ENCODE measurements around the gene NMUR1. TPM values are rescaled to one million over a fixed set of nuclear protein-coding genes. Genes with fewer than 3 reads are reported as not detected.
A peak's percentile ranks its signal among the peaks of the same experiment; 100 is the strongest.

Gene NMUR1
- total RNA-seq, 1 donor from 2014 or later = not detected

DNA sequence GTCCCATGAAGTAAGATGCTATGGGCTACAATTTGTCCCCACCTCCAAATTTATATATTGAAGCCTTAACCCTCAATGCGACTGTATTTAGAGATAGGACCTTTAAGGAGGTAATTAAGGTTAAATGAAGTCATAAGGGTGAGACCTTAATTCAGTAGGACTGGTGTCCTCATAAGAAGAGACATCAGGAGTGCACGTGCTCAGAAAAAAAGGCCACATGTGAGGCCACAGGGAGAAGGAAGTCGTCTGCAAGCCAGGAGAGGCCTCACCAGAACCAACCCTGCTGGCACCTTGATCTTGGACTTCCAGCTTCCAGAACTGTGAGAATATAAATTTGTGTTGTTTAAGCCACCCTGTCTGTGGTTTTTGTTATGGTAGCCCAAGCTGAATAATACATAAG, 36.9 kb upstream of the NMUR1 start:
- Histone ChIP-seq H3K36me3 (ENCODE audit: insufficient read depth, low read length) (no peaks in the 10 kb centered on the region), H4K20me1 (ENCODE audit: insufficient read depth, low read length) (no peaks in the 10 kb centered on the region), H3K9ac (ENCODE audit: low read length) (no peak overlapping the region), H3K27ac (ENCODE audit: low read depth, low read length) (no peak overlapping the region), H3K9me3 (ENCODE audit: insufficient read depth, low read depth, low read length) (no peaks in the 10 kb centered on the region), H3K4me1 (ENCODE audit: insufficient read depth, low read length) (no peaks in the 10 kb centered on the region), H3K4me3 (ENCODE audit: insufficient read depth, low read depth, low read length) (no peak overlapping the region), H3K4me2 (ENCODE audit: low read length) (no peak overlapping the region), H3K79me2 (ENCODE audit: insufficient read depth, low read length) (no peaks in the 10 kb centered on the region), H2AFZ (ENCODE audit: low read depth, low read length) (no peak overlapping the region), H3K27me3 (ENCODE audit: insufficient read depth, low read length) (peaks cover 3% of the 10 kb centered on the region)
- no peak overlapping the region for H3K4me3 Mint-ChIP-seq (ENCODE audit: unreplicated experiment)
- H3K36me3 Mint-ChIP-seq (ENCODE audit: low read depth, unreplicated experiment) = no peaks in the 10 kb centered on the region
- H3K4me1 Mint-ChIP-seq (ENCODE audit: low read depth, unreplicated experiment) = no peaks in the 10 kb centered on the region
- no peak for FAIRE-seq
- TF ChIP-seq, protein P1, sequence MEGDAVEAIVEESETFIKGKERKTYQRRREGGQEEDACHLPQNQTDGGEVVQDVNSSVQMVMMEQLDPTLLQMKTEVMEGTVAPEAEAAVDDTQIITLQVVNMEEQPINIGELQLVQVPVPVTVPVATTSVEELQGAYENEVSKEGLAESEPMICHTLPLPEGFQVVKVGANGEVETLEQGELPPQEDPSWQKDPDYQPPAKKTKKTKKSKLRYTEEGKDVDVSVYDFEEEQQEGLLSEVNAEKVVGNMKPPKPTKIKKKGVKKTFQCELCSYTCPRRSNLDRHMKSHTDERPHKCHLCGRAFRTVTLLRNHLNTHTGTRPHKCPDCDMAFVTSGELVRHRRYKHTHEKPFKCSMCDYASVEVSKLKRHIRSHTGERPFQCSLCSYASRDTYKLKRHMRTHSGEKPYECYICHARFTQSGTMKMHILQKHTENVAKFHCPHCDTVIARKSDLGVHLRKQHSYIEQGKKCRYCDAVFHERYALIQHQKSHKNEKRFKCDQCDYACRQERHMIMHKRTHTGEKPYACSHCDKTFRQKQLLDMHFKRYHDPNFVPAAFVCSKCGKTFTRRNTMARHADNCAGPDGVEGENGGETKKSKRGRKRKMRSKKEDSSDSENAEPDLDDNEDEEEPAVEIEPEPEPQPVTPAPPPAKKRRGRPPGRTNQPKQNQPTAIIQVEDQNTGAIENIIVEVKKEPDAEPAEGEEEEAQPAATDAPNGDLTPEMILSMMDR (IDR thresholded peaks at IDR 0.05; ENCODE audit: insufficient read depth, low read depth, low read length) = no peak
- no peak for TF ChIP-seq EZH2 (IDR thresholded peaks at IDR 0.05; ENCODE audit: insufficient read depth, low read length)
- peaks cover 11% of the 10 kb centered on the region for H3K27me3 Mint-ChIP-seq (ENCODE audit: low read depth, unreplicated experiment)
- H3K27ac Mint-ChIP-seq (ENCODE audit: unreplicated experiment) = no peak overlapping the region
- peaks cover 6% of the 10 kb centered on the region for H3K9me3 Mint-ChIP-seq (ENCODE audit: unreplicated experiment)
- no peak for DNase-seq (ENCODE audit: low read depth)

DNA sequence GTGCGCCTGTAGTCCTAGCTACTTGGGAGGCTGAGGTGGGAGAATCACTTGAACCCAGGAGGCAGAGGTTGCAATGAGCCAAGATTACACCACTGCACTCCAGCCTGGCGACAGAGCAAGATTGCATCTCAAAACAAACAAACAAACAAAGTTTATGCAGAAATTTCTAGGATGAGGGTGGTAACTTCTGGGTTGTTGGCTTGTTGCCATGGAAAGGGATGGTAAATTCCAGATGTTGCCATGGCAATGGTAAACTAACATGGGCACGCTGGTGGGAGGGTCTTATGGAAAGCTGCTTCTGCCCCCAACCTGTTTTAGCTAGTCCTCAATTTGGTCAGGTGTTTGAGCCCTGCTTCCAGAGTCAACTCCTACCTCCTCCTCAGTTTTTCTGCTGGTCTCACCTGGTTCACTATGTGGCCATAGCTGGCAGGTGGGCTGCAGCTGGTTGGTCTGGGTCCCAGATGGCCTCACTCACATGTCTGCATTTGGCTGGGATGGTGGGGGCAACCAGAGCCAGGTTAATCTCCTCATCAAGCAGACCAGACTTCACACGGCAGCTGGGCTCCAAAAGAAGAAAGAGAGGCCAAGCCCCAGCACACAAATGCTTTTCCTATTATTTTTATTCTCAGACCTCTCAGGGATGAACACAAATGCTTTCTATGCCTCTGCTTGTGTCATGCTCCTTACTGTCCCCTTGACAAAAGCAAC, 35.8 kb upstream of the NMUR1 start:
- H2AFZ ChIP-seq (ENCODE audit: low read depth, low read length) = no peak overlapping the region
- H3K4me2 ChIP-seq (ENCODE audit: low read length) = no peak overlapping the region
- H3K9me3 Mint-ChIP-seq (ENCODE audit: unreplicated experiment) = peaks cover 6% of the 10 kb centered on the region
- DNase-seq (ENCODE audit: low read depth) (no peak), FAIRE-seq (no peak)
- H3K4me3 Mint-ChIP-seq (ENCODE audit: unreplicated experiment) = no peak overlapping the region
- H3K27me3 Mint-ChIP-seq (ENCODE audit: low read depth, unreplicated experiment) = peaks cover 7% of the 10 kb centered on the region
- no peaks in the 10 kb centered on the region for H3K4me1 Mint-ChIP-seq (ENCODE audit: low read depth, unreplicated experiment)
- TF ChIP-seq, protein P1 (IDR thresholded peaks at IDR 0.05; ENCODE audit: insufficient read depth, low read depth, low read length) = no peak
- TF ChIP-seq EZH2 (IDR thresholded peaks at IDR 0.05; ENCODE audit: insufficient read depth, low read length) = no peak
- H3K4me1 ChIP-seq (ENCODE audit: insufficient read depth, low read length) = no peaks in the 10 kb centered on the region
- H3K36me3 Mint-ChIP-seq (ENCODE audit: low read depth, unreplicated experiment) = no peaks in the 10 kb centered on the region
- peaks cover 3% of the 10 kb centered on the region for H3K27me3 ChIP-seq (ENCODE audit: insufficient read depth, low read length)
- no peaks in the 10 kb centered on the region for H3K9me3 ChIP-seq (ENCODE audit: insufficient read depth, low read depth, low read length)
- H3K27ac ChIP-seq (ENCODE audit: low read depth, low read length) = no peak overlapping the region
- H3K79me2 ChIP-seq (ENCODE audit: insufficient read depth, low read length) = no peaks in the 10 kb centered on the region
- no peaks in the 10 kb centered on the region for H3K36me3 ChIP-seq (ENCODE audit: insufficient read depth, low read length)
- H3K27ac Mint-ChIP-seq (ENCODE audit: unreplicated experiment) = no peak overlapping the region
- no peak overlapping the region for H3K4me3 ChIP-seq (ENCODE audit: insufficient read depth, low read depth, low read length)
- H3K9ac ChIP-seq (ENCODE audit: low read length) = no peak overlapping the region
- H4K20me1 ChIP-seq (ENCODE audit: insufficient read depth, low read length) = no peaks in the 10 kb centered on the region

DNA sequence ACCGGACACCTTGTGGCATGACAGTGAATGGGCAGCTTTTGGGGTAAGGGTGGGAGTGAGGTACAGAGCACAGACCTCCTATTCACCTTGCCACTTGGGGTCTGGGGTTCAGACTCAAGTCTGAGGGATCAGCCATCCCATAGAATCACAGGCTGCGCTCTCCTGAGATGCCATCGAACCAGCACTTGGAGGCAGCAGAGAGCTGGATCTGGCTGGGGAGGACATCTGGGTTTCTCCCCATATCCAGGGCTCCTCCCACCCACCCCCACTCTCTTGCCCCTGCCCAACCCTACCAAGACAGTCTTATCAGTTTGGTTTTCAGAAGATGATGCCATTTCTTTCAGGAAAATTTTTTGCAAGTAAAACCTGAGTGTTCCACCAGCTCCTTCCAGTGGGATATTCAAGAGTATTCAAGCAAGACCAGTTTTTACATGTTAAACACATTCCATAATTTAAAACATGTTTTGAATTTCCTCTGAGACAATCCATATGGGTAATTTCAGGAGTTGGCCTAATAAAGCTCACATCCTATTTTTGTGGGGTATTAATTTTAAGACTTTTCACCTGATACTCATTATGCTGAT, 33.2 kb upstream of the NMUR1 start:
- H2AFZ ChIP-seq (ENCODE audit: low read depth, low read length) = no peak overlapping the region
- Mint-ChIP-seq H3K4me1 (ENCODE audit: low read depth, unreplicated experiment) (no peaks in the 10 kb centered on the region), H3K4me3 (ENCODE audit: unreplicated experiment) (no peak overlapping the region), H3K27ac (ENCODE audit: unreplicated experiment) (no peak overlapping the region), H3K27me3 (ENCODE audit: low read depth, unreplicated experiment) (no peaks in the 10 kb centered on the region), H3K9me3 (ENCODE audit: unreplicated experiment) (peaks cover 6% of the 10 kb centered on the region), H3K36me3 (ENCODE audit: low read depth, unreplicated experiment) (no peaks in the 10 kb centered on the region)
- H3K79me2 ChIP-seq (ENCODE audit: insufficient read depth, low read length) = no peaks in the 10 kb centered on the region
- H4K20me1 ChIP-seq (ENCODE audit: insufficient read depth, low read length) = no peaks in the 10 kb centered on the region
- no peaks in the 10 kb centered on the region for H3K9me3 ChIP-seq (ENCODE audit: insufficient read depth, low read depth, low read length)
- TF ChIP-seq, protein P1 (IDR thresholded peaks at IDR 0.05; ENCODE audit: insufficient read depth, low read depth, low read length) = peak; percentile 53
- no peak for TF ChIP-seq EZH2 (IDR thresholded peaks at IDR 0.05; ENCODE audit: insufficient read depth, low read length)
- peaks cover 3% of the 10 kb centered on the region for H3K27me3 ChIP-seq (ENCODE audit: insufficient read depth, low read length)
- FAIRE-seq = no peak
- DNase-seq (ENCODE audit: low read depth) = peak; percentile 29
- no peaks in the 10 kb centered on the region for H3K36me3 ChIP-seq (ENCODE audit: insufficient read depth, low read length)
- H3K9ac ChIP-seq (ENCODE audit: low read length) = no peak overlapping the region
- no peak overlapping the region for H3K4me2 ChIP-seq (ENCODE audit: low read length)
- no peak overlapping the region for H3K27ac ChIP-seq (ENCODE audit: low read depth, low read length)
- no peak overlapping the region for H3K4me3 ChIP-seq (ENCODE audit: insufficient read depth, low read depth, low read length)
- H3K4me1 ChIP-seq (ENCODE audit: insufficient read depth, low read length) = no peaks in the 10 kb centered on the region
